ENCODE data around the gene NCOA3. TPM values are rescaled to one million over a fixed set of nuclear protein-coding genes. Genes with fewer than 3 reads are reported as not detected.

NCOA3 gene
- total RNA-seq, 1 experiment from 2014 or later: 25.9 TPM

- intact Hi-C loops (cut with micrococcal nuclease): no loop called here
- H3K9me3 ChIP-seq (ENCODE audit: control insufficient read depth in 1 of 2, insufficient read depth in 1 of 2, low read depth in 1 of 2, low read length in 2 of 2): no peaks in the 10 kb centered on the region
- ATAC-seq: no peak
- CTCF ChIA-PET: no interaction called here
- POLR2A ChIA-PET: no interaction called here
- H3K4me2 ChIP-seq (ENCODE audit: low read length): no peak overlapping the region
- H3K9ac ChIP-seq (ENCODE audit: low read length): no peak overlapping the region
- H3K79me2 ChIP-seq (ENCODE audit: insufficient read depth, low read length): peaks cover 8% of the 10 kb centered on the region
- TF ChIP-seq SIN3A (IDR thresholded peaks at IDR 0.05; ENCODE audit: low read depth) (no peak), CTCF (IDR thresholded peaks at IDR 0.05 in 2 of 3, conservative IDR thresholded peaks at IDR 0.05 in 1 of 3; ENCODE audit: borderline replicate concordance in 1 of 3, insufficient read depth in 1 of 3, low read depth in 2 of 3, low read length in 2 of 3) (no peak), CBX3 (IDR thresholded peaks at IDR 0.05; ENCODE audit: low read depth) (no peak), YY1 (IDR thresholded peaks at IDR 0.05; ENCODE audit: extremely low read depth, insufficient replicate concordance, low read depth, low read length) (no peak), EGR1 (IDR thresholded peaks at IDR 0.05; ENCODE audit: low read depth) (no peak), ELF1 (IDR thresholded peaks at IDR 0.05; ENCODE audit: borderline replicate concordance, low read depth) (no peak), CEBPB (IDR thresholded peaks at IDR 0.05; ENCODE audit: low read depth) (no peak)
- TF ChIP-seq, protein P1, sequence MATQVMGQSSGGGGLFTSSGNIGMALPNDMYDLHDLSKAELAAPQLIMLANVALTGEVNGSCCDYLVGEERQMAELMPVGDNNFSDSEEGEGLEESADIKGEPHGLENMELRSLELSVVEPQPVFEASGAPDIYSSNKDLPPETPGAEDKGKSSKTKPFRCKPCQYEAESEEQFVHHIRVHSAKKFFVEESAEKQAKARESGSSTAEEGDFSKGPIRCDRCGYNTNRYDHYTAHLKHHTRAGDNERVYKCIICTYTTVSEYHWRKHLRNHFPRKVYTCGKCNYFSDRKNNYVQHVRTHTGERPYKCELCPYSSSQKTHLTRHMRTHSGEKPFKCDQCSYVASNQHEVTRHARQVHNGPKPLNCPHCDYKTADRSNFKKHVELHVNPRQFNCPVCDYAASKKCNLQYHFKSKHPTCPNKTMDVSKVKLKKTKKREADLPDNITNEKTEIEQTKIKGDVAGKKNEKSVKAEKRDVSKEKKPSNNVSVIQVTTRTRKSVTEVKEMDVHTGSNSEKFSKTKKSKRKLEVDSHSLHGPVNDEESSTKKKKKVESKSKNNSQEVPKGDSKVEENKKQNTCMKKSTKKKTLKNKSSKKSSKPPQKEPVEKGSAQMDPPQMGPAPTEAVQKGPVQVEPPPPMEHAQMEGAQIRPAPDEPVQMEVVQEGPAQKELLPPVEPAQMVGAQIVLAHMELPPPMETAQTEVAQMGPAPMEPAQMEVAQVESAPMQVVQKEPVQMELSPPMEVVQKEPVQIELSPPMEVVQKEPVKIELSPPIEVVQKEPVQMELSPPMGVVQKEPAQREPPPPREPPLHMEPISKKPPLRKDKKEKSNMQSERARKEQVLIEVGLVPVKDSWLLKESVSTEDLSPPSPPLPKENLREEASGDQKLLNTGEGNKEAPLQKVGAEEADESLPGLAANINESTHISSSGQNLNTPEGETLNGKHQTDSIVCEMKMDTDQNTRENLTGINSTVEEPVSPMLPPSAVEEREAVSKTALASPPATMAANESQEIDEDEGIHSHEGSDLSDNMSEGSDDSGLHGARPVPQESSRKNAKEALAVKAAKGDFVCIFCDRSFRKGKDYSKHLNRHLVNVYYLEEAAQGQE (IDR thresholded peaks at IDR 0.05; ENCODE audit: low read depth): no peak
- TF ChIP-seq, protein P2, sequence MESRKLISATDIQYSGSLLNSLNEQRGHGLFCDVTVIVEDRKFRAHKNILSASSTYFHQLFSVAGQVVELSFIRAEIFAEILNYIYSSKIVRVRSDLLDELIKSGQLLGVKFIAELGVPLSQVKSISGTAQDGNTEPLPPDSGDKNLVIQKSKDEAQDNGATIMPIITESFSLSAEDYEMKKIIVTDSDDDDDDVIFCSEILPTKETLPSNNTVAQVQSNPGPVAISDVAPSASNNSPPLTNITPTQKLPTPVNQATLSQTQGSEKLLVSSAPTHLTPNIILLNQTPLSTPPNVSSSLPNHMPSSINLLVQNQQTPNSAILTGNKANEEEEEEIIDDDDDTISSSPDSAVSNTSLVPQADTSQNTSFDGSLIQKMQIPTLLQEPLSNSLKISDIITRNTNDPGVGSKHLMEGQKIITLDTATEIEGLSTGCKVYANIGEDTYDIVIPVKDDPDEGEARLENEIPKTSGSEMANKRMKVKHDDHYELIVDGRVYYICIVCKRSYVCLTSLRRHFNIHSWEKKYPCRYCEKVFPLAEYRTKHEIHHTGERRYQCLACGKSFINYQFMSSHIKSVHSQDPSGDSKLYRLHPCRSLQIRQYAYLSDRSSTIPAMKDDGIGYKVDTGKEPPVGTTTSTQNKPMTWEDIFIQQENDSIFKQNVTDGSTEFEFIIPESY (IDR thresholded peaks at IDR 0.05; ENCODE audit: extremely low read depth, insufficient replicate concordance, low read length): no peak
- TF ChIP-seq, protein P3, sequence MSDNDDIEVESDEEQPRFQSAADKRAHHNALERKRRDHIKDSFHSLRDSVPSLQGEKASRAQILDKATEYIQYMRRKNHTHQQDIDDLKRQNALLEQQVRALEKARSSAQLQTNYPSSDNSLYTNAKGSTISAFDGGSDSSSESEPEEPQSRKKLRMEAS (IDR thresholded peaks at IDR 0.05): no peak
- RAD21 ChIA-PET (ENCODE audit: low non-redundant PET in 1 of 2, low total read pairs in 2 of 2, uncharacterized antibody in 2 of 2, unreplicated experiment in 2 of 2): no interaction called here
- peaks cover 10 to 24% of the 10 kb centered on the region in 2 experiments for H3K4me1 ChIP-seq (ENCODE audit: control insufficient read depth in 1 of 2, insufficient read depth in 2 of 2, low read length in 2 of 2)
- no TSS peak for BruUV-seq (replicated peaks)
- H3K27ac ChIP-seq (ENCODE audit: low read depth, low read length): no peak overlapping the region
- no peak for DNase-seq (ENCODE audit: low read depth, low spot score)
- no peaks in the 10 kb centered on the region for H3K27me3 ChIP-seq (ENCODE audit: insufficient read depth, low read length)
- no peaks in the 10 kb centered on the region for H3K36me3 ChIP-seq (ENCODE audit: control insufficient read depth in 1 of 2, insufficient read depth in 2 of 2, low read length in 2 of 2)
- no peaks in the 10 kb centered on the region for H4K20me1 ChIP-seq (ENCODE audit: insufficient read depth)
- H3K9me2 ChIP-seq (ENCODE audit: insufficient read depth): no peaks in the 10 kb centered on the region
- no peak overlapping the region for H3K4me3 ChIP-seq (replicated peaks in 1 of 2; ENCODE audit: low read depth in 1 of 2, low read length in 2 of 2)
- H2AFZ ChIP-seq (ENCODE audit: low read depth, low read length, poor library complexity, severe bottlenecking): no peak overlapping the region
Measured at GRCh38 chr20:47612670-47613069, 111.0 kb downstream of the NCOA3 start.

Data from HCT116 (cell line).